Hematopoietic multipotent progenitor cell treated with erythropoietin and hydrocortisone succinate and interleukin-3 and kit ligand, for 4 days (in vitro differentiated cells): ENCODE measurements around the gene GPRC5B.

Experiments used
- DNase-seq: peaks from one replicate; pipeline ENCODE4 v3.0.0-alpha.2; 2015

The GPRC5B gene

DNA sequence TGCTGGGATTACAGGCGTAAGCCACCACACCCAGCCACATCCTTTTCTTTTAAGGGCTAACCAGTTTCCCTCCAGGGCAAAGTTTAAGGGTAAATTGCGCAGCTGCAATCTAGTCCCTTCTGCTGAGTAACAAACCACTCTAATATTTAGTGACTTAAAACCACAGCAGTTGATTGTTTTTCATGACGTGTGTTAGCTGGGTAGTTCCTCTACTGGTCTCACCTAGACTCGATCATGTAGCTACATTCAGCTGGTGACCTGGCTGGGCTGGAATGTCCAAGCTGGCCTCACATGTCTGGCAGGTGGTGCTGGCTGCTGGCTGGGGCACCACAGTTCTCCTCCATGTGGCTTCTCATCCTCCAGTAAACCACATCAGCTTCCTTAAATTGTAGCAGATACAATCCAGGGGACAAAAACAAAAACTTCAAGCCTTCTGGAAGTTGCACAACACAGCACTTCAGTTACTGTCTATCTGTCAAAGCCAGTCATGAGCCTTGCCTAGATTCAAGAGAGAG, 75.5 kb downstream of the GPRC5B start:
- peak; percentile 62 for DNase-seq

DNA sequence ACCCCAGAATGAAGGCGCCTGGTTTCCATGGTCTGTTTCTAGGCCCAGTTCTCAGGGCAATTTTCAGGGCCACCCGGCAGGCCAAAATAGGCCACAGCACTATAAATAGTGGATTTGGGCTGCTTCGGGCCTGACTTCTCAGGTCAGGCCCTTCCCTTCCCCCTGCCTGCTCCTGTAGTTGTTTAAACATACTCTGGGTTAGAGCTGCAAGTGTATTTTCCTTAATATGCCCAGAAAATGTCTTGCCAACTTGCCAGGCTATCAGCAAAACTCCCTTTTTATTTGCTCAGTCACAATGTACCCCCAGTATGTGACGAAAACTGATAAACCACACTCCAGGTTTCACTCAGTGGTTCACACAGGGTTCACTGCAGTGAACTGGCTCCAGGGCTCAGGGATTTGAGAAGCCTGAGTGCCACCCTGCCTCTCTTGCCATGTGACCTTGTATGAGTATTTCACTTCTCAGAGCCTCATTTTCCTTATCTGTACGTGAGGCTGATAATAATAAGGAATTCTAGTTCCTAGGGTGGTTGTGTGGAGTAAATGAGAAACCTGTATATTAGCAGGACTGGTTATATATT, 76.5 kb downstream of the GPRC5B start:
- no peak for DNase-seq
